Measurements from ENCODE around the gene SUSD1. TPM values are rescaled to one million over a fixed set of nuclear protein-coding genes. Genes with fewer than 3 reads are reported as not detected.

Gene SUSD1
- total RNA-seq, 1 experiment from 2014 or later = 8.1 TPM

DNA sequence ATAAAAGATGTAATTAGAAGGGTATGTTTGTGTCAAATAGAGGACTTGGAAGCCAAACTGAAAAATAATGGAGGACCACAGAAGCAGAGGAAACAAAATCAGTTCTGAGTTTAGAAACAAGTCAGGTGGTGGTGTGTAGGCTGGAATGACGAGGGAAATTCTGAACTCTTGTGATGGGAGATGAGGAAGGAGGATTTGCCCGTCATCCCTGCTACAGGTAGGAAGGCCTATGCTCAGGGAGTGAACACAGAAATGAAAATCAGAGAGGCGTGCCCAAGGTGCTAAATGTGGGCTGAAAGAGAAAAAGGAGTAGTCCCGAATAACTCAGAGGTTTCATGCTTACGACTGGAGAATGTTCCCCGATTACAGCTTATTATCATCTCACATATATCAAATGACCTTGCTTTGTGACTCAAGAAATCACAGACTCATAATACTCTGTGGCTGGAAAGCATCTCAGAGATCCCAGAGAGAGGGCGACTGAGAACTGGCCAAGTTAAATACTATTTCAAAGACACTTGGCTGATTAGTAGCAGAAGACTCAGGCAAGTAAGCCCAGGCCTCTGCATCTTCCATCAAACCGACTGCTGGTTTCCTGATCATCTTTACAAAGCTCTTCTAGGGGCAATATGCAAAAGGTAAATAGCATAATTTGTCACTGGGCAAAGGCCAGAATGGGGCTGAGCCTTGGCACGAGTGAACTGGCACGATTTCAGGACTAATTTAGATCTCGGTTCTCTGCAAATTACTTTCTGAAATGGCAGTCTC, 126.0 kb downstream of the SUSD1 start:
- Histone ChIP-seq H3T11ph (ENCODE audit: low read length) (no peak overlapping the region), H2BK5ac (ENCODE audit: insufficient read length, low read length) (no peak overlapping the region), H3K27ac (ENCODE audit: insufficient read length, low read depth, low read length) (no peak overlapping the region), H4K8ac (replicated peaks; ENCODE audit: insufficient read length, low read depth, low read length) (no peak overlapping the region), H3K4me2 (ENCODE audit: insufficient read depth, insufficient read length, low read length) (no peak overlapping the region), H3K23ac (ENCODE audit: insufficient read length, low read depth, low read length) (no peak overlapping the region), H3K79me2 (ENCODE audit: insufficient read depth, low read length) (no peaks in the 10 kb centered on the region), H3K9ac (ENCODE audit: extremely low read depth, insufficient read length, low read length) (no peak overlapping the region), H3K18ac (ENCODE audit: insufficient read length, low read depth, low read length) (no peak overlapping the region), H3K79me1 (ENCODE audit: insufficient read depth, low read depth, low read length, poor library complexity, severe bottlenecking) (no peaks in the 10 kb centered on the region), H4K5ac (ENCODE audit: insufficient read length, low read depth, low read length) (no peak overlapping the region), H3K14ac (ENCODE audit: insufficient read depth, low read length) (no peak overlapping the region), H2BK12ac (ENCODE audit: insufficient read length, low read depth, low read length) (no peak overlapping the region), H3K4me1 (ENCODE audit: insufficient read depth, low read length) (no peaks in the 10 kb centered on the region), H3K9me3 (ENCODE audit: control insufficient read depth, low read depth, low read length) (no peaks in the 10 kb centered on the region), H3K23me2 (ENCODE audit: insufficient read length, low read depth, low read length, poor library complexity, severe bottlenecking) (no peaks in the 10 kb centered on the region), H3K4ac (ENCODE audit: low read depth, low read length) (no peak overlapping the region), H2AFZ (ENCODE audit: low read length) (no peak overlapping the region), H3K56ac (ENCODE audit: insufficient read length, low read depth, low read length) (no peak overlapping the region), H2BK20ac (ENCODE audit: low read depth, low read length, poor library complexity, severe bottlenecking) (no peak overlapping the region), H2AK5ac (ENCODE audit: insufficient read length, low read length) (no peak overlapping the region), H4K20me1 (ENCODE audit: control insufficient read depth, insufficient read depth, insufficient read length) (no peaks in the 10 kb centered on the region), H2BK15ac (ENCODE audit: low read depth, low read length) (no peak overlapping the region), H2BK120ac (ENCODE audit: low read depth, low read length, poor library complexity, severe bottlenecking) (no peak overlapping the region), H3K27me3 (ENCODE audit: insufficient read depth, low read length) (no peaks in the 10 kb centered on the region), H4K91ac (ENCODE audit: insufficient read length, low read depth, low read length) (no peak overlapping the region)
- WGBS (ENCODE audit: extremely low coverage, insufficient read length, low lambda C conversion rate) = no CpG with 5 or more reads among the region's 11 CpGs
- DNase-seq = no peak
- no peak overlapping the region for H3K4me3 Mint-ChIP-seq
- no peaks in the 10 kb centered on the region for H3K27me3 Mint-ChIP-seq (ENCODE audit: low read depth)
- no peaks in the 10 kb centered on the region for H3K4me1 Mint-ChIP-seq
- H3K27ac Mint-ChIP-seq = peak overlapping the region in 1 of 3 experiments; percentile 4; a peak in 1 of 7 replicates
- TF ChIP-seq, protein P1, sequence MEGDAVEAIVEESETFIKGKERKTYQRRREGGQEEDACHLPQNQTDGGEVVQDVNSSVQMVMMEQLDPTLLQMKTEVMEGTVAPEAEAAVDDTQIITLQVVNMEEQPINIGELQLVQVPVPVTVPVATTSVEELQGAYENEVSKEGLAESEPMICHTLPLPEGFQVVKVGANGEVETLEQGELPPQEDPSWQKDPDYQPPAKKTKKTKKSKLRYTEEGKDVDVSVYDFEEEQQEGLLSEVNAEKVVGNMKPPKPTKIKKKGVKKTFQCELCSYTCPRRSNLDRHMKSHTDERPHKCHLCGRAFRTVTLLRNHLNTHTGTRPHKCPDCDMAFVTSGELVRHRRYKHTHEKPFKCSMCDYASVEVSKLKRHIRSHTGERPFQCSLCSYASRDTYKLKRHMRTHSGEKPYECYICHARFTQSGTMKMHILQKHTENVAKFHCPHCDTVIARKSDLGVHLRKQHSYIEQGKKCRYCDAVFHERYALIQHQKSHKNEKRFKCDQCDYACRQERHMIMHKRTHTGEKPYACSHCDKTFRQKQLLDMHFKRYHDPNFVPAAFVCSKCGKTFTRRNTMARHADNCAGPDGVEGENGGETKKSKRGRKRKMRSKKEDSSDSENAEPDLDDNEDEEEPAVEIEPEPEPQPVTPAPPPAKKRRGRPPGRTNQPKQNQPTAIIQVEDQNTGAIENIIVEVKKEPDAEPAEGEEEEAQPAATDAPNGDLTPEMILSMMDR (conservative IDR thresholded peaks at IDR 0.05) = no peak
- H3K36me3 Mint-ChIP-seq (ENCODE audit: insufficient read depth in 1 of 3, low read depth in 3 of 3) = no peaks in the 10 kb centered on the region
- no peaks in the 10 kb centered on the region for H3K9me3 Mint-ChIP-seq
